WTC11 (cell line): ENCODE measurements around the gene LPP. TPM values are rescaled to one million over a fixed set of nuclear protein-coding genes. Genes with fewer than 3 reads are reported as not detected.

Experiments
- ATAC-seq: fragments of 200-7000 bp; cut with Tn5 transposase; 2 replicates; pipeline ENCODE4 v1.10.0; 2021; ENCODE audit warnings: mild to moderate bottlenecking, moderate library complexity
- CTCF ChIA-PET: fragments of 300-600 bp; sonication (Branson Sonifier 250); formaldehyde crosslinking; loops from one replicate; lab custom pipeline; 2021; ENCODE audit warnings: antibody characterized with exemption; lab: Charles Lee
- POLR2A ChIA-PET: fragments of 350-600 bp; sonication (Branson Sonifier 250); formaldehyde crosslinking; loops from one replicate; lab custom pipeline; 2021; ENCODE audit warnings: antibody characterized with exemption; lab: Charles Lee
- DNase-seq: peaks from one replicate; pipeline ENCODE4 v3.0.0; 2021; ENCODE audit warnings: low spot score
- H3K27ac Mint-ChIP-seq: 2 replicates; pipeline ENCODE4 v1.8.0; 2021; ENCODE audit warnings: mixed read lengths
- H3K27me3 Mint-ChIP-seq: 2 replicates; pipeline ENCODE4 v1.8.0; 2021; ENCODE audit warnings: low read depth, mild to moderate bottlenecking, moderate library complexity, mixed read lengths
- H3K36me3 Mint-ChIP-seq: 2 replicates; pipeline ENCODE4 v1.8.0; 2021; ENCODE audit warnings: mixed read lengths
- H3K4me1 Mint-ChIP-seq: 2 replicates; pipeline ENCODE4 v1.8.0; 2022; ENCODE audit warnings: mixed read lengths
- H3K4me3 Mint-ChIP-seq: 2 replicates; pipeline ENCODE4 v1.8.0; 2021; ENCODE audit warnings: mild to moderate bottlenecking, moderate library complexity, mixed read lengths
- H3K9me3 Mint-ChIP-seq: 2 replicates; pipeline ENCODE4 v1.8.0; 2021; ENCODE audit warnings: mixed read lengths
- ATF1 ChIP-seq: sonication (generic); formaldehyde crosslinking; IDR thresholded peaks from 2 replicates; pipeline ENCODE4 v1.8.1; 2023; ENCODE audit warnings: mild to moderate bottlenecking, moderate library complexity, missing genetic modification reagents
- CBFB ChIP-seq: sonication (generic); formaldehyde crosslinking; IDR thresholded peaks from 2 replicates; pipeline ENCODE4 v1.8.1; 2022; ENCODE audit warnings: mild to moderate bottlenecking, low read depth, missing genetic modification reagents
- CTCF ChIP-seq: fragments of 200-600 bp; IDR thresholded peaks from 2 replicates; pipeline ENCODE4 v1.8.0; 2022; ENCODE audit warnings: antibody characterized with exemption
- E2F5 ChIP-seq: sonication (generic); formaldehyde crosslinking; IDR thresholded peaks from 2 replicates; pipeline ENCODE4 v1.8.1; 2022; ENCODE audit warnings: mild to moderate bottlenecking, moderate library complexity, missing genetic modification reagents
- ELF4 ChIP-seq: sonication (generic); formaldehyde crosslinking; IDR thresholded peaks from 2 replicates; pipeline ENCODE4 v1.8.1; 2022; ENCODE audit warnings: low read depth, mild to moderate bottlenecking, moderate library complexity, missing genetic modification reagents
- EMX1 ChIP-seq: fragments of 250-450 bp; sonication (Bioruptor Pico); IDR thresholded peaks from 2 replicates; pipeline ENCODE4 v1.8.0; 2021; ENCODE audit warnings: mild to moderate bottlenecking
- ESRRA ChIP-seq: sonication (generic); formaldehyde crosslinking; IDR thresholded peaks from 2 replicates; pipeline ENCODE4 v1.8.1; 2022; ENCODE audit warnings: mild to moderate bottlenecking, missing genetic modification reagents, borderline replicate concordance
- FOXP4 ChIP-seq: sonication (generic); formaldehyde crosslinking; IDR thresholded peaks from 2 replicates; pipeline ENCODE4 v1.8.0; 2022; ENCODE audit warnings: mild to moderate bottlenecking, missing genetic modification reagents
- GABPB1 ChIP-seq: sonication (generic); formaldehyde crosslinking; IDR thresholded peaks from 2 replicates; pipeline ENCODE4 v1.8.1; 2023; ENCODE audit warnings: mild to moderate bottlenecking, missing genetic modification reagents
- HMGXB4 ChIP-seq: sonication (generic); formaldehyde crosslinking; IDR thresholded peaks from 2 replicates; pipeline ENCODE4 v1.8.1; 2023; ENCODE audit warnings: mild to moderate bottlenecking, moderate library complexity, missing genetic modification reagents
- MLX ChIP-seq: sonication (generic); formaldehyde crosslinking; IDR thresholded peaks from 2 replicates; pipeline ENCODE4 v1.8.1; 2023; ENCODE audit warnings: mild to moderate bottlenecking, missing genetic modification reagents, moderate library complexity
- NFYB ChIP-seq: sonication (generic); formaldehyde crosslinking; conservative IDR thresholded peaks from 2 replicates; pipeline ENCODE4 v1.8.0; 2022; ENCODE audit warnings: low read depth, missing genetic modification reagents
- NR1H2 ChIP-seq: sonication (generic); formaldehyde crosslinking; IDR thresholded peaks from 2 replicates; pipeline ENCODE4 v1.9.0; 2021; ENCODE audit warnings: mild to moderate bottlenecking, moderate library complexity, missing genetic modification reagents
- PRRX2 ChIP-seq: fragments of 250-450 bp; sonication (Bioruptor Pico); IDR thresholded peaks from 2 replicates; pipeline ENCODE4 v1.8.0; 2021; ENCODE audit warnings: mild to moderate bottlenecking
- STAT6 ChIP-seq: sonication (generic); formaldehyde crosslinking; conservative IDR thresholded peaks from 2 replicates; pipeline ENCODE4 v1.8.1; 2023; ENCODE audit warnings: mild to moderate bottlenecking, low read depth, missing genetic modification reagents, moderate library complexity
- TEAD1 ChIP-seq: sonication (generic); formaldehyde crosslinking; IDR thresholded peaks from 2 replicates; pipeline ENCODE4 v1.8.0; 2022; ENCODE audit warnings: mild to moderate bottlenecking, missing genetic modification reagents
- TP53 ChIP-seq: sonication (generic); formaldehyde crosslinking; IDR thresholded peaks from 2 replicates; pipeline ENCODE4 v1.8.1; 2023; ENCODE audit warnings: mild to moderate bottlenecking, missing genetic modification reagents
- ZNF263 ChIP-seq: sonication (generic); formaldehyde crosslinking; IDR thresholded peaks from 2 replicates; pipeline ENCODE4 v1.8.1; 2022; ENCODE audit warnings: low read depth, mild to moderate bottlenecking, moderate library complexity, missing genetic modification reagents
- ZNF317 ChIP-seq: sonication (generic); formaldehyde crosslinking; IDR thresholded peaks from 2 replicates; pipeline ENCODE4 v1.8.1; 2023; ENCODE audit warnings: low read depth, mild to moderate bottlenecking, moderate library complexity, missing genetic modification reagents, borderline replicate concordance
- ZNF425 ChIP-seq: fragments of 250-450 bp; sonication (Bioruptor Pico); conservative IDR thresholded peaks from 2 replicates; pipeline ENCODE4 v1.9.0; 2021; ENCODE audit warnings: mild to moderate bottlenecking
- ZNF671 ChIP-seq: fragments of 250-450 bp; sonication (Bioruptor Pico); IDR thresholded peaks from 2 replicates; pipeline ENCODE4 v1.8.0; 2021; ENCODE audit warnings: mild to moderate bottlenecking
- ZSCAN18 ChIP-seq: fragments of 250-450 bp; sonication (Bioruptor Pico); IDR thresholded peaks from 2 replicates; pipeline ENCODE4 v2.1.2; 2022; ENCODE audit warnings: mild to moderate bottlenecking, moderate library complexity
- total RNA-seq: library from RNA; stranded (reverse); gene quantifications from 3 replicates; pipeline ENCODE4 v1.2.3, GENCODE V29; 2021

Gene LPP
- total RNA-seq, 1 experiment from 2014 or later: 49.6 TPM

- Mint-ChIP-seq H3K27me3 (no peaks in the 10 kb centered on the region), H3K4me1 (no peaks in the 10 kb centered on the region), H3K36me3 (no peaks in the 10 kb centered on the region), H3K27ac (no peak overlapping the region), H3K4me3 (no peak overlapping the region), H3K9me3 (no peaks in the 10 kb centered on the region)
- ChIA-PET POLR2A (no interaction called here), CTCF (interaction anchor here (1.0 kb wide), 1 partner anchor 125 kb away, joined by 3 read pairs; no protein-coding TSS in a partner anchor)
- ATAC-seq (no peak), DNase-seq (no peak)
- TF ChIP-seq ELF4 (no peak), ZNF263 (CRISPR knock-in tag) (no peak), CTCF (no peak), PRRX2 (no peak), NR1H2 (CRISPR knock-in tag) (no peak), FOXP4 (CRISPR knock-in tag) (no peak), GABPB1 (CRISPR knock-in tag) (no peak), ESRRA (no peak), ZNF671 (CRISPR knock-in tag) (no peak)
These were observed 675.2 kb downstream of the LPP start for GRCh38 chr3:188829130-188829529.

- Mint-ChIP-seq H3K4me1 (no peaks in the 10 kb centered on the region), H3K27ac (no peak overlapping the region), H3K4me3 (no peak overlapping the region), H3K9me3 (no peaks in the 10 kb centered on the region), H3K36me3 (no peaks in the 10 kb centered on the region), H3K27me3 (no peaks in the 10 kb centered on the region)
- DNase-seq (no peak), ATAC-seq (no peak)
- CTCF ChIA-PET: interaction anchor here (1.0 kb wide), 1 partner anchor 125 kb away, joined by 3 read pairs; no protein-coding TSS in a partner anchor
- POLR2A ChIA-PET: no interaction called here
- TF ChIP-seq ZSCAN18 (CRISPR knock-in tag): no peak
- no peak for TF ChIP-seq PRRX2
- TF ChIP-seq TEAD1 (CRISPR knock-in tag): no peak
- TF ChIP-seq ZNF317: no peak
- TF ChIP-seq E2F5 (CRISPR knock-in tag): no peak
- TF ChIP-seq HMGXB4: no peak
- TF ChIP-seq ZNF425 (CRISPR knock-in tag): no peak
- no peak for TF ChIP-seq MLX (CRISPR knock-in tag)
- no peak for TF ChIP-seq STAT6 (CRISPR knock-in tag)
- TF ChIP-seq CBFB (CRISPR knock-in tag): no peak
- TF ChIP-seq TP53 (CRISPR knock-in tag): no peak
- no peak for TF ChIP-seq ATF1 (CRISPR knock-in tag)
- no peak for TF ChIP-seq EMX1 (CRISPR knock-in tag)
- TF ChIP-seq NFYB (CRISPR knock-in tag): no peak
These were observed 675.6 kb downstream of the LPP start for GRCh38 chr3:188829576-188829975.
